Glomerular endothelial cell (primary cell): ENCODE data around the gene PACSIN3. TPM values are rescaled to one million over a fixed set of nuclear protein-coding genes. Genes with fewer than 3 reads are reported as not detected.

Experiments
- total RNA-seq: library from RNA; depleted of rRNA; stranded (reverse); fragments of >200 nt; gene quantifications from 2 replicates; pipeline ENCODE4 v1.2.3, GENCODE V29; 2015

Gene PACSIN3
- total RNA-seq, 1 donor from 2014 or later, result 21.6 TPM

Other genes starting within 250 kb of the PACSIN3 start
- 25.9 and 33.5 TPM in 2 replicates for gene CSTPP1, start 249.7 kb downstream of the PACSIN3 start, total RNA-seq
- gene ARFGAP2, start 9.6 kb downstream of the PACSIN3 start, total RNA-seq, result 91.4 and 105 TPM in 2 replicates
- 61.0 and 74.7 TPM in 2 replicates for gene DDB2, start 28.5 kb upstream of the PACSIN3 start, total RNA-seq
- gene ACP2, start 62.4 kb upstream of the PACSIN3 start, total RNA-seq, result 29.9 and 53.1 TPM in 2 replicates
- 4.1 and 7.6 TPM in 2 replicates for gene NR1H3, start 71.6 kb upstream of the PACSIN3 start, total RNA-seq
- gene MADD, start 83.7 kb upstream of the PACSIN3 start, total RNA-seq, result 28.1 and 39.7 TPM in 2 replicates
- not detected in 2 replicates for gene MYBPC3, start 166.3 kb upstream of the PACSIN3 start, total RNA-seq
- gene SPI1, start 192.1 kb upstream of the PACSIN3 start, total RNA-seq, result not detected in 2 replicates
- gene SLC39A13, start 222.2 kb upstream of the PACSIN3 start, total RNA-seq, result 118 and 133 TPM in 2 replicates
- gene PSMC3, start 240.0 kb upstream of the PACSIN3 start, total RNA-seq, result 143 and 156 TPM in 2 replicates